NCI-H2227 treated with DMSO at 0.1 percent for 48 hours (cell line): ENCODE data around the gene OSTN.
"Not testable (repeated sequence)": the region's sequence is repeated elsewhere in the genome, so short reads cannot be mapped to it uniquely, and the experiment has no call there.

Experiments
- DNase-seq: peaks from one replicate; lab custom pipeline; 2025; lab: John Stamatoyannopoulos, UW

OSTN gene

GRCh38 chr3:191198932-191199331, at the start of gene OSTN:
Gene OSTN (plus strand): TSS chr3:191199241. CDS start chr3:191212533, 13,292 bp downstream.
- no peak for DNase-seq

GRCh38 chr3:191151653-191152052, 47.4 kb upstream of the OSTN start:
- DNase-seq, result no peak

- no peak for DNase-seq
Measured at GRCh38 chr3:191154827-191155226, 44.2 kb upstream of the OSTN start.

- no peak for DNase-seq
Measured at GRCh38 chr3:191158247-191158646, 40.8 kb upstream of the OSTN start.

GRCh38 chr3:191158815-191159214, 40.2 kb upstream of the OSTN start:
- no peak for DNase-seq

GRCh38 chr3:191165802-191166201, 33.2 kb upstream of the OSTN start:
- DNase-seq, result no peak

- no peak for DNase-seq
Measured at GRCh38 chr3:191166368-191166767, 32.7 kb upstream of the OSTN start.

GRCh38 chr3:191169566-191169965, 29.5 kb upstream of the OSTN start:
- DNase-seq, result no peak

GRCh38 chr3:191170097-191170496, 28.9 kb upstream of the OSTN start:
- DNase-seq, result no peak

GRCh38 chr3:191175102-191175501, 23.9 kb upstream of the OSTN start:
- DNase-seq, result no peak

- DNase-seq, result no peak
Measured at GRCh38 chr3:191176038-191176785, 22.8 kb upstream of the OSTN start.

- not testable (repeated sequence) for DNase-seq
Measured at GRCh38 chr3:191185382-191185781, 13.7 kb upstream of the OSTN start.

GRCh38 chr3:191188246-191188645, 10.8 kb upstream of the OSTN start:
- DNase-seq, result not testable (repeated sequence)

- not testable (repeated sequence) for DNase-seq
Measured at GRCh38 chr3:191192270-191192669, 6.8 kb upstream of the OSTN start.

- no peak for DNase-seq
Measured at GRCh38 chr3:191192941-191193340, 6.1 kb upstream of the OSTN start.

GRCh38 chr3:191197761-191198306, 1.2 kb upstream of the OSTN start:
- DNase-seq, result no peak

- no peak for DNase-seq
Measured at GRCh38 chr3:191198480-191198879, 561 bp upstream of the OSTN start.

GRCh38 chr3:191210032-191210431, 11.0 kb downstream of the OSTN start:
- DNase-seq, result no peak

GRCh38 chr3:191216510-191216909, 17.5 kb downstream of the OSTN start:
- DNase-seq, result no peak

GRCh38 chr3:191217301-191217700, 18.3 kb downstream of the OSTN start:
- no peak for DNase-seq

GRCh38 chr3:191220908-191221307, 21.9 kb downstream of the OSTN start:
- no peak for DNase-seq

GRCh38 chr3:191221638-191222037, 22.6 kb downstream of the OSTN start:
- no peak for DNase-seq

GRCh38 chr3:191227541-191227940, 28.5 kb downstream of the OSTN start:
- DNase-seq, result no peak

- no peak for DNase-seq
Measured at GRCh38 chr3:191234216-191234615, 35.2 kb downstream of the OSTN start.
